Karpas-422 (cell line): ENCODE data around the gene CLEC2D. TPM values are rescaled to one million over a fixed set of nuclear protein-coding genes. Genes with fewer than 3 reads are reported as not detected.
"Not testable (repeated sequence)": the region's sequence is repeated elsewhere in the genome, so short reads cannot be mapped to it uniquely, and the experiment has no call there.

ENCODE experiments used
- DNase-seq: peaks from one replicate; pipeline ENCODE4 v3.0.0-alpha.2; 2015
- H2AFZ ChIP-seq: fragments of 200-600 bp; sonication (generic); 2 replicates; pipeline ENCODE4 v1.6.1; 2014; ENCODE audit warnings: antibody characterized with exemption, low read length, mixed read lengths
- H3K27ac ChIP-seq: fragments of 200-600 bp; sonication (generic); 2 replicates; pipeline ENCODE4 v1.5.1; 2014; ENCODE audit warnings: mild to moderate bottlenecking, low read length, moderate library complexity
- H3K27me3 ChIP-seq: fragments of 200-600 bp; sonication (generic); 2 replicates; pipeline ENCODE4 v1.6.1; 2014; ENCODE audit warnings: low read length, mixed read lengths
- H3K36me3 ChIP-seq: fragments of 200-600 bp; sonication (generic); 2 replicates; pipeline ENCODE4 v1.6.1; 2014; ENCODE audit warnings: low read length, mixed read lengths; ENCODE audit not compliant: insufficient read depth
- H3K4me1 ChIP-seq: fragments of 200-600 bp; sonication (generic); 2 replicates; pipeline ENCODE4 v1.6.1; 2014; ENCODE audit warnings: mild to moderate bottlenecking, low read length, mixed read lengths
- H3K4me2 ChIP-seq: fragments of 200-600 bp; sonication (generic); 2 replicates; pipeline ENCODE4 v1.6.1; 2014; ENCODE audit warnings: low read length, low read depth, mild to moderate bottlenecking; ENCODE audit not compliant: poor library complexity, severe bottlenecking
- H3K4me3 ChIP-seq: fragments of 200-600 bp; sonication (generic); 2 replicates; pipeline ENCODE4 v1.5.1; 2014; ENCODE audit warnings: mild to moderate bottlenecking, antibody characterized with exemption, low read length, mixed read lengths
- H3K79me2 ChIP-seq: fragments of 200-600 bp; sonication (generic); 2 replicates; pipeline ENCODE4 v1.6.1; 2014; ENCODE audit warnings: mild to moderate bottlenecking, low read length, mixed read lengths
- H3K9ac ChIP-seq: fragments of 200-600 bp; sonication (generic); 2 replicates; pipeline ENCODE4 v1.6.0; 2014; ENCODE audit warnings: low read length
- H3K9me2 ChIP-seq: fragments of 200-600 bp; sonication (generic), shearing (Covaris generic); replicated peaks from 2 replicates; pipeline ENCODE4 v1.6.0; 2014; ENCODE audit warnings: mild to moderate bottlenecking, low read length, moderate library complexity; ENCODE audit not compliant: insufficient read depth
- H3K9me3 ChIP-seq: fragments of 300-700, 200-600 bp; sonication (generic); 2 replicates; pipeline ENCODE4 v1.6.1; 2014; ENCODE audit warnings: low read length, mixed read lengths
- H4K20me1 ChIP-seq: fragments of 200-600 bp; sonication (generic); 2 replicates; pipeline ENCODE4 v1.6.1; 2014; ENCODE audit warnings: mild to moderate bottlenecking, antibody characterized with exemption, low read length, low read depth; ENCODE audit not compliant: insufficient read depth
- total RNA-seq: library from RNA; depleted of rRNA; stranded (reverse); fragments of >200 nt; shearing (Covaris generic); gene quantifications from 2 replicates; pipeline ENCODE4 v1.2.3, GENCODE V29; 2014; ENCODE audit warnings: low replicate concordance

CLEC2D gene
- total RNA-seq, 1 experiment from 2014 or later, result 3.2 TPM

GRCh38 chr12:9707864-9708808 lies 38.6 kb downstream of the CLEC2D start:
- no peaks in the 10 kb centered on the region for H4K20me1 ChIP-seq
- no peaks in the 10 kb centered on the region for H3K9me3 ChIP-seq
- peaks cover 16% of the 10 kb centered on the region for H3K4me1 ChIP-seq
- no peak overlapping the region; the same call in 1 of the 2 replicates for H2AFZ ChIP-seq
- H3K36me3 ChIP-seq, result no peaks in the 10 kb centered on the region
- no peaks in the 10 kb centered on the region for H3K79me2 ChIP-seq
- H3K4me2 ChIP-seq, result peak overlapping the region; percentile 43
- no peak overlapping the region for H3K9ac ChIP-seq
- H3K4me3 ChIP-seq, result no peak overlapping the region
- H3K9me2 ChIP-seq, result no peaks in the 10 kb centered on the region
- no peak overlapping the region for H3K27ac ChIP-seq
- DNase-seq, result peak; percentile 84
- H3K27me3 ChIP-seq, result no peaks in the 10 kb centered on the region

- Histone ChIP-seq H3K27ac (no peak overlapping the region), H3K9me2 (no peaks in the 10 kb centered on the region)
These were observed 39.3 kb downstream of the CLEC2D start for GRCh38 chr12:9708853-9709252.

GRCh38 chr12:9710584-9711375 lies 41.3 kb downstream of the CLEC2D start:
- H3K79me2 ChIP-seq, result no peaks in the 10 kb centered on the region
- no peaks in the 10 kb centered on the region for H4K20me1 ChIP-seq
- no peaks in the 10 kb centered on the region for H3K27me3 ChIP-seq
- no peak overlapping the region for H3K9ac ChIP-seq
- H3K4me3 ChIP-seq, result no peak overlapping the region
- no peak overlapping the region for H2AFZ ChIP-seq
- H3K36me3 ChIP-seq, result no peaks in the 10 kb centered on the region
- DNase-seq, result no peak
- H3K9me2 ChIP-seq, result no peaks in the 10 kb centered on the region
- H3K9me3 ChIP-seq, result no peaks in the 10 kb centered on the region
- no peak overlapping the region for H3K27ac ChIP-seq
- H3K4me1 ChIP-seq, result peaks cover 16% of the 10 kb centered on the region
- H3K4me2 ChIP-seq, result no peak overlapping the region

More at GRCh38 chr12:9708853-9709252, 39.3 kb downstream of the CLEC2D start:
- no peaks in the 10 kb centered on the region for H3K36me3 ChIP-seq
- H4K20me1 ChIP-seq, result no peaks in the 10 kb centered on the region
- H3K4me2 ChIP-seq, result no peak overlapping the region
- no peaks in the 10 kb centered on the region for H3K9me3 ChIP-seq
- H3K79me2 ChIP-seq, result no peaks in the 10 kb centered on the region
- H3K4me3 ChIP-seq, result no peak overlapping the region
- no peak overlapping the region for H2AFZ ChIP-seq
- H3K4me1 ChIP-seq, result peaks cover 16% of the 10 kb centered on the region
- H3K9ac ChIP-seq, result no peak overlapping the region
- no peak for DNase-seq
- H3K27me3 ChIP-seq, result no peaks in the 10 kb centered on the region

- Histone ChIP-seq H3K9ac (no peak overlapping the region), H2AFZ (no peak overlapping the region), H3K4me2 (no peak overlapping the region), H3K9me2 (no peaks in the 10 kb centered on the region), H3K79me2 (no peaks in the 10 kb centered on the region), H3K27me3 (no peaks in the 10 kb centered on the region), H3K9me3 (no peaks in the 10 kb centered on the region), H3K4me1 (peaks cover 8% of the 10 kb centered on the region), H3K36me3 (no peaks in the 10 kb centered on the region), H3K27ac (no peak overlapping the region), H4K20me1 (no peaks in the 10 kb centered on the region), H3K4me3 (no peak overlapping the region)
- no peak for DNase-seq
These were observed 42.2 kb downstream of the CLEC2D start for GRCh38 chr12:9711664-9712063.

GRCh38 chr12:9713032-9713558 lies 43.6 kb downstream of the CLEC2D start:
- not testable (repeated sequence) for H4K20me1 ChIP-seq, H3K4me3 ChIP-seq, H3K9ac ChIP-seq, H3K9me3 ChIP-seq, H3K4me2 ChIP-seq, H3K36me3 ChIP-seq, DNase-seq, H3K27ac ChIP-seq, H3K79me2 ChIP-seq, H3K4me1 ChIP-seq, H2AFZ ChIP-seq, H3K9me2 ChIP-seq, H3K27me3 ChIP-seq

- Histone ChIP-seq H4K20me1 (no peaks in the 10 kb centered on the region), H3K9me2 (no peaks in the 10 kb centered on the region), H3K9ac (no peak overlapping the region), H3K27ac (no peak overlapping the region), H3K79me2 (no peaks in the 10 kb centered on the region), H2AFZ (no peak overlapping the region), H3K4me1 (peaks cover 4% of the 10 kb centered on the region), H3K27me3 (no peaks in the 10 kb centered on the region), H3K36me3 (no peaks in the 10 kb centered on the region), H3K4me3 (no peak overlapping the region), H3K9me3 (no peaks in the 10 kb centered on the region), H3K4me2 (no peak overlapping the region)
- no peak for DNase-seq
These were observed 47.8 kb downstream of the CLEC2D start for GRCh38 chr12:9717070-9717925.

GRCh38 chr12:9718968-9719367 lies 49.5 kb downstream of the CLEC2D start:
- Histone ChIP-seq H3K4me1 (peaks cover 4% of the 10 kb centered on the region), H3K9me2 (no peaks in the 10 kb centered on the region), H3K9ac (no peak overlapping the region), H3K27me3 (no peaks in the 10 kb centered on the region), H2AFZ (no peak overlapping the region), H4K20me1 (no peaks in the 10 kb centered on the region), H3K27ac (no peak overlapping the region), H3K79me2 (no peaks in the 10 kb centered on the region), H3K4me3 (no peak overlapping the region), H3K4me2 (no peak overlapping the region), H3K36me3 (no peaks in the 10 kb centered on the region), H3K9me3 (no peaks in the 10 kb centered on the region)
- no peak for DNase-seq
